GM18907 (cell line): ENCODE results near the gene TPD52L1.
A peak's percentile ranks its signal among the peaks of the same experiment; 100 is the strongest.

Experiments used
- ATAC-seq: cut with Tn5 transposase; IDR thresholded peaks from one replicate; pipeline ENCODE4 v1.9.1; 2021; ENCODE audit warnings: mild to moderate bottlenecking, moderate library complexity; ENCODE audit not compliant: unreplicated experiment

Gene TPD52L1

GRCh38 chr6:125174626-125175025 lies 21.1 kb downstream of the TPD52L1 start:
- ATAC-seq: no peak

- no peak for ATAC-seq
Measured at GRCh38 chr6:125175466-125176048, 22.0 kb downstream of the TPD52L1 start.

DNA sequence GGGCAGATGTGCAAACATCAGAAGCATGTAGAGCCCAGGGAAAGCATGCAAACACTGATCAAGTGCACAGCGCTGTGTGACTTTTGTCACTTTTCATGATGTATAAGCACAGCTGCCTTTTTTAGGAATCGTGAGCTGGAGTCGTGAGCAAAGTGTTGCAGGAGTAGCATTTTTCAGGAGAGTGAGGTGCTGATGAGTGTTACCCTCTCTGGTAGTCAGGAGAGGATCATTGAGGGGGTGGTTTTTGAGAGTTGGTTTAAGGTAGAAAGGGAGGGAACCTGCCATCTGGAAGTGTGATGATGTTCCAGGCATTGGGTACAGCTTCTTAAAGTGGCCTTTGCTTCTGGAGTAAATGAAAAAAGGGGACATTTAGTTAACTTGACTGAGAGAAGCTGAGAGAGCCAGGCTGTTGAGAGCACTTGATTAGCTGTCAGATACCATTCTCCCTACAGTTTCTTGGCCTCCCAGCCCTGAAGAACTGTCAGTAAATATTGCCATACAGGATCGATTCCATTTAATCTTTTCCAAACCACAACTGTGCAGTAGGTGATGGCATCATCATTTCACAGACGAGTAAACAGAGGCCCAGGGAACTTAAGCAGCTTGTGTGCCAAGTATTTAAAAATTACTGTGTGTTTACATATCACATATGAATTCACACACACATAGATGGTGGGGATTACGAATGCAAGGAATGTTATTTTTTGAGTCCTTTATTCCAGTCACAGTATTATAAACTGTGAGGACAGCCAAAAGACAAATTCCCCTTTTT lies 28.9 kb downstream of the TPD52L1 start:
- no peak for ATAC-seq

DNA sequence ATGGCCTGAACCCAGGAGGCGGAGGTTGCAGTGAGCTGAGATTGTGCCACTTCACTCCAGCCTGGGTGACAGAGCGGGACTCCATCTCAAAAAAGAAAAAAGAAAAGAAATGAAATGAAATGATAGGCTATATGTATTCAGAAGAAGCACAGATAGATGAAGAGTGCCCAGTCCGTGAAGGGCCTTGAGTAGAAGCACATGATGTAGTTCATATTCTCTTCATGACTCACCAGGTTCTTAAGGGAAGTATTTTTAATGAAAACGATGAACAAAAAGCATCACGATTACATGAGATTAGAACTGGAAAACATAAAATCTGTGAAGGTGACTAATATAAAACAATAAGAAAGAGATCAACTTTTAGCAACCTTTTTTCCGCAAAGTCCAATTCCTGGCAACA lies 29.8 kb downstream of the TPD52L1 start:
- no peak for ATAC-seq

DNA sequence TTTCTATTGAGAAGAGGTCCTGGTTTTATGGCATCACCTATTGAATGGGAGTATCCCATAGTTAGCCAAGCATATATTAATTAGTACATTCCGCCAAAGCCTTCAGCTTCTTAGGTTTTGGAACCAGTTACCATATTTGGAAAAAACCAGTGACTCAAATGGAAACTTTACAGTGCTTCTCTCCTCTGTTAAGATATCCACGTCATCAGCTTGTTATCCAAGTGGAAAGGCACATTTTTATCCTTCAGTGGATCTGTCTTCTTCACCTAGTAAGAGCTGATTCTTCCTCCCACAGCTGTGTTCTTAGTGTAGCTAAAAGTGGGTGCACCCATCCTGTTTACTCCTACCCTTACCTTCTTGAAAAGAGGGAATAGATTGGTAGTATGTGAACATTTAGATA lies 34.5 kb downstream of the TPD52L1 start:
- ATAC-seq: no peak

GRCh38 chr6:125188594-125189203 lies 35.1 kb downstream of the TPD52L1 start:
- no peak for ATAC-seq

- ATAC-seq: no peak
Measured at GRCh38 chr6:125189494-125189893, 35.9 kb downstream of the TPD52L1 start.

DNA sequence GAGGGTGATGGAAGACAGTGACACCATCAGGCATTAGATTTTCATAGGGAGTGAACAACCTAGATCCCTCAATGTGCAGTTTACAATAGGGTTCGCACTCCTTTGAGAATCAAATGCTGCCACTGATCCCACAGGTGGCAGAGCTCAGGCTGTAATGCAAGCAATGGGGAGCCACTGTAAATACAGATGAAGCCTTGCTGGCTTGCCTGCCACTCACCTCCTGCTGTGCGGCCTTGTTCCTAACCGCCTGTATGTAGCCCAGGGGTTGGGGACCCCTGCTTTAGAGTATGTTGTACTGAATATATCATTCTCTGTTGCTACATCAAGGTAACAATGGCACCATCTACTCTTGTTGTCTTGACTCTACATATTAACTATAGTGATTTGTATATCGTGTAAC lies 37.1 kb downstream of the TPD52L1 start:
- no peak for ATAC-seq

DNA sequence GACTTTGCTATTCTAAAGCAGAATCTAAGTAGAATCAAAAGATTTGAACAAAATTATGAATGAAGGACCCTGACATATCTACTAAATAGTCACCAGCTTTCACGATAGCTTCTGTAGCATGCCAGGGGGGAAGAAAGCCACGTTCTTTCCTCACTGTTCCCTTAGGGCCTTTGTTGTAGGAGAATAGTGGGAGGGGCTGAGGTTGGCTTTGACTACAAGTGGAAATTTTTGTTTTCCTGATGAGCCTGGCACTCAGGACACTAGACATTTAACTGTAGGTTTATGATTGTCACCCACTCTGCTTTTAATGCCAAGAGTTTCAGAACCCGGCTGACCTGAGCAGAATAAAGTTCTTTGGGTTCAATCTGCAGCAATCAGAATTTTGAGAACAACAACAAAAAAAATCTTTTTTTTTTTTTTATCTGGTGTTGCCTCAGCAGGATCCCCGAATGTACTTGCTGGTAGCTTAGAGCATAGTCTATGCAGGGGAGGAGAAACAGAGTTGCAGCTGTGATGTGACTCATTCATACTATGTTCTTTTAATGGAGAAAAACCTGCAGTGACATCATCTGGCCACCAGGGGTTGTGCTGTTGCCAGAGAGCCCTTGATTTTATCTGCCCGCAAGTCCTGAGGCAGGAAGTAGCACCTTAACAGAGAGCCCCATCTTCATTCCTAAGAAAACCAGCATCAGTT lies 38.5 kb downstream of the TPD52L1 start:
- ATAC-seq: peak; percentile 97

DNA sequence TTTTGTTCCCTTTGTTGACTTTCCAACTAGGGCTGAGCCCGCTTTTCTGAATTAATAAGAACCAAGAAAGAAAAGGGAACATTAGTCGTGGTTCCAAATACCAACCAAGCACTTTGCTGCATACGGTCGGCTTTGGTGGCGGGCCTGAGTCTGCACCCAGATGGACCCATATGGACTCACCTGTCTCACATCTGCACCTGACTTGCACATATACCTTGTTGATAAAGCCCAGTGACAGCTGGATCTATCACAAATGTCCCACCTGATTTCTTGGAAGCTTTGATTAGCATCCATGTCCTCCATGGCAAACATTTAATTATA lies 39.0 kb downstream of the TPD52L1 start:
- no peak for ATAC-seq

GRCh38 chr6:125193208-125193607 lies 39.6 kb downstream of the TPD52L1 start:
- ATAC-seq: no peak

DNA sequence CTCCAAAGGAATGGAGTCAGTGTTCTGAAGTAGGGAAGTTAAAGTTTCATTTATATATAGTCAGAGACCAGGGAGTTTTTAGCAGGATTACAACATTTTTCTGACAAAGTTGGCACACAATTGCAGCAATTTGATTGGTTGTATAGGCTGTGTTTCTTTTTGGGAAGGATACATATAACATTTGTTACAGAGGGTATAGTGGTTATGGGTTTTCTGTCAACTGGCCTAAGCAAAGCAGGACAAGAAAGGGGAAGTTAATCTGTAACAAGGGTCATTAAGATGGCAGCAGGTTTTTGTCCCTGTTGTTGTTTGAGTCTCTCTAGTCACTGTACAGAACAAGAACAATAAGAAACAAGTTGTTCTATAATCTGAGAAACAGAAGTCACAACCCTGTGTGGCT lies 41.4 kb downstream of the TPD52L1 start:
- ATAC-seq: no peak

- ATAC-seq: no peak
Measured at GRCh38 chr6:125195526-125195925, 42.0 kb downstream of the TPD52L1 start.

DNA sequence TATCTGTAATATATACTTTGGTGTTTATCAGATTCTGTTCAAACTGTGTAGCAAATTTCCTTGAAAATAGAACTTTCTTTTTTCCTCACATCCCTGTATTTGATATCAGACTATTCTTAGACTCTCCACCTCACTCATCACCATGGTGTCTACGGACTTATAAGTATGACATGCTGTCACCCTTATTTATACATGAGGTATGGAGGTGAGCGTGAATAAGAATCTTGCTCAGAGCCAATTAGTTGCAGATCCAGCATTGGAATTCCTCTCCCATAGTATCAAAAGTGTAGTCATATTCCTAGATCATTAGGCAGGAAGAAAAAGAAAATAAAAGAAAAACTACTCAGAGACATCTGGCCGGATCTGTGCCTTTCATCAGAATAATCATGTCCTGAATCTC lies 43.0 kb downstream of the TPD52L1 start:
- ATAC-seq: no peak

DNA sequence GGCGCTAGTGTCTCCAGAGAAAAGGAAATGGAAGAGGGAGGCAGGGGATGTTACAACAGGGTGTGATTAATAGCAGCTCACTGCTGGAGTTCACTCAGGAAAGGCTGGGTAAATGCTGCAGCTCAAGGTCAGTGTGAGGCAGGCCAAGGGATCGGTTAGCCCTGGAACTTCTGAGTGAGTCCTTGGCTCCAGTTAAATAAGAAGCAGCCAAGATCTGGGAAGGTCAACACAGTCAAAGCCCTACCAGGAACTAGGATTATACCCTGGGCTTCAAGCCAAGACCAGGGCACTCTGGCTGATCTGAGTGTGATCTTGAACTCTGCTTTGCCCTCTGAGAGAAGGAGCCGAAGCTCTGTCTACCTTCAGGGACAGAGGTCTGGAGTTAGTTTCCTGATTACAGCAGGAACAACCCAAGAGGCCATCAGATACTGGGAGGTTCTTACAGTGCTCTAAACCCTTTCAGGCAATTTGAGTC lies 44.3 kb downstream of the TPD52L1 start:
- no peak for ATAC-seq

DNA sequence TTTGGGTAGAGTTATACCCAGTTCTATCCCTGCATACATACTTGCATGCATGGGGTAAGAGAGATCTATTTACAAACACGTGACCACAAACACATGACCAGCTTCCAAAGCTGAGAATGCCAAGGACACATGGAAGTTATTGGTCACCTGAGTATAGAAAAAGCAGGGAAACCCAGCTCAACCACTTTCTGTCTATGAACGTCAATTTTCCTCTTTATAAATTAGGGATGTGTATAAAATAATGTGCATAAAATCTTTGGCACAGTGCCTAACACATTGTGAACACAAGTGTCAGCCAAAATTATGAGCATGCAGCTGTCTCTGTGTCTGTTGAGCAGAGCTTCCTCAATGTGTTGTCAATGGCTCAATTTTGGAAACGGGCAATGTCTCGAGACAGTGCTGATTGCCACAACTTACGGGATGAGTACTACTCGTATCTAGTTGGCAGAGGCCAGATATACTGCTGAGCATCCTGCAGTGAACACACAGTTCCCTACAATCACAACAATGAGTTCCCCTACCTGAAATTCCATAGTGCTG lies 44.9 kb downstream of the TPD52L1 start:
- ATAC-seq: no peak

GRCh38 chr6:125200941-125201340 lies 47.4 kb downstream of the TPD52L1 start:
- ATAC-seq: no peak

DNA sequence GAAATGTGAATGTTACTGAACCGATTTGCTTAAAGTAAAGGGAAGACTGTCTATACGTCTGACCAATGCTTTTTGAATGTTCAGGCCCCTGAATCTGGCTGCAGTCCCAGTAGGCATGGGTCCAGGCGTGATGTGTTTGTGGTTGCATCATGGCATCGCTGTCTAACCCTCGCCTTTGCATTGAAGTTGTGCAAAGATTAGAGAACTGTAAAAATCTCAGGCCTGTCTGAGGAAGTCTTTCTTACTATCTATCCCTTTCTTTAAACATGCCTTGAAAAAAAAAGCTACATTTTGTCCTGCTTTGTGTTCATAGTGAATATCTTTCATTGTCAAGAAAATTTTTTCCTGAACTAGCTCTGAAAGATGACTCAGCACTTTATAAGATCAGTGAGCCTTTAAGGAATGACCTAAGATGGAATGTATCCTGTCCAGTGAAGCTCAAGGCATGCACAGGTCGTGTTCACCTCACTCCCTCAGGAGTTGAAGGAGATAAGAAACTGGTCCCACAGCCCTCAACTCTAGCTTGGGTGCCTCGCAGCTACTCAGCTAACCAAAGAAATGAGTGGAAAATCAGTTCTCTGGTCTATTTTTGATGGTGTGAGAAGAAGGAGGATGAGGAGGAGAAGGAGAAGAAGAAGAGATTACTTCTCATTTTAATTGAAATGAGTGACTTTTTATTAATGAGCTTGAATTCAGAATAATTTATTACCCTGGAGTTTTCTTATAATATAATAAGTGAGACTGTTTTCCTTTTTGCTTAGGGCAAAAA lies 48.6 kb downstream of the TPD52L1 start:
- no peak for ATAC-seq

DNA sequence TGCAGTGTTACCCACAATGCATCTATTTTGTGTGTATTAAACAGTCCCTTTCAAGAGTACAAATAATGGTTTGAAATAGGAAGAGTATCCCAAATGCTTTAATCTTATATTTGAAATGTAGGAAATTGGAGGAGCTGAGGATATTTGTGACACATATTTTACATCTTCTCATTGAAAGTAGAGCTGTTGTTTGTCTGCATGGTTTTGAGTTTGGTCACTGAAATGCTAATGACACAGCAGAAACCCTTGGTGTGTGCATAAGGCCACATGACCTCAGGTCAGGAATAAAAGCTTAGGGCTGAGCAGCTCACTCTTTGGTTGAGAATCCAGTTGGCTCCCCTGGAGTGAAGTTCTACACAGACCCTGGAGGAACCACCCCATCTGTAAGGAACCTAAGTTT lies 49.8 kb downstream of the TPD52L1 start:
- ATAC-seq: no peak

- ATAC-seq: no peak
Measured at GRCh38 chr6:125205931-125206330, 52.4 kb downstream of the TPD52L1 start.

- no peak for ATAC-seq
Measured at GRCh38 chr6:125206389-125206788, 52.8 kb downstream of the TPD52L1 start.
